T1000 (cell line): ENCODE measurements around the gene TMEM132A.

Experiments
- DNase-seq: peaks from one replicate; lab custom pipeline; 2025; ENCODE audit warnings: mixed read lengths; lab: John Stamatoyannopoulos, UW

The TMEM132A gene

DNA sequence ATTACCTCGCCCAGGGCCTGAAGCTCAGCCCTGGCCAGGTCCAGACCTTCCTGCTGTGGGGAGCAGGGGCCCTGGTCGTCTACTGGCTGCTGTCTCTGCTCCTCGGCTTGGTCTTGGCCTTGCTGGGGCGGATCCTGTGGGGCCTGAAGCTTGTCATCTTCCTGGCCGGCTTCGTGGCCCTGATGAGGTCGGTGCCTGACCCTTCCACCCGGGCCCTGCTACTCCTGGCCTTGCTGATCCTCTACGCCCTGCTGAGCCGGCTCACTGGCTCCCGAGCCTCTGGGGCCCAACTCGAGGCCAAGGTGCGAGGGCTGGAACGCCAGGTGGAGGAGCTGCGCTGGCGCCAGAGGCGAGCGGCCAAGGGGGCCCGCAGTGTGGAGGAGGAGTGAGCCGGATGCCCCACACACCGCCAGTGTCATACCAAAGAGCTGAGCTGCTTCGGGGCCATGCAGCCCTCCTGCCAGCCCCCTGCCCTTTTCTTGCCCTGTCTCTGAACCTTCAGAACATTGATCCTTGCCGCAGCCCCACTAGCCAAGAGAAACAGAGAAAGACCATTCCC, 2.4 kb upstream of the TMEM132A start:
- no peak for DNase-seq

DNA sequence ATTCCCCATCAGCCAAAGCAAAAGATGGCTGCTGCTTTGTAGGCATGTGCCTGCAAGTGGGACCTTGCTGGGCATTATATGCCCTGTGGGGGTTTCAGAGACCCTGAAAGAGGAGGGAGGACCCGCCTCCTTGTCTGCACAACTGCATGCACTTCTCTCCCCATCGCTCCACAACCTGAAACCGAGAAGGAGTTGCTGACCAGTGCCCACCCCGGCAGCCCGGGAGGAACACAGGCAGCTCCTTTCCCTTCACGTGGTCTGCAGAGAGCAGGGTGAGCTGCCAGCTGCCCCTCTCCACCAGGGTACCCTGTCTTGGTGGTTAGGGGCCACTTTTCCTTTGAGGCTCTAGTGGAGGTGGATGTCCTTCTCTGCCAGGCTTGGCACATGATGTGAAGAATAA, 1.4 kb upstream of the TMEM132A start:
- DNase-seq: no peak

DNA sequence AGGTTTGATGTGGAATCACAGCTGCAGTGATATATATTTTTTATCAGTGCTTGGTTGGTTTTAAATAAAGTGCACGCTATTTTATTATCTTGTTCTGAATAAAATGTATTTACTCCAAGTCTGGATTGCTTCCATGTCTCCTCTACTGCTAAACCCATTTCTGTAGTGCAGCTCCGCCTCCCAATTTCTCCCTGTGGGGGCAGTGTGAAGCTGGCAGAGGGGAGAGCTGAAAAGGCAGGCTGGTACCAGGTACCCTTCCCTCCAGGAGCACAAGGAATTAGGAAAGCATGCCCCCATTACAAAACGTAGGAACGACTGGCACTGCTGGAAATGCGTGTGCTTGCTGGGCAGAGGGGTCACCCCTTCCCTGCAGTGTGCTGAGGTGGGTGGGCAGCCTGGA, 934 bp upstream of the TMEM132A start:
- DNase-seq: no peak

DNA sequence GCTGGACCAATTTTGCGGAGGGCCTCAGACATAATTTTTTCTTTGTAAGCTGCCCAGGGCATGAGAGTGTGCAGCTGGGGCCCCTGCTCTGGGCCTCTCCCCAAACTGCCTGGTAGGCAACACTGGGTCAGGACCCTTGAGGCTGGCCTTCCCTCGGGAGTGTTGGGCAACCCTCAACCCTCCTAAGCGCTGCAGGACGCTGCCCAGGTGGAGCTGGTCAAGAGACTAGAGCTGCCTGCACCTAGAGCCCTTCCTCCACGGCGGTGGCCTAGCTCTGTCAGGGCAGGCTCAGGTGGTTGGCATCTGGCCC, 505 bp upstream of the TMEM132A start:
- no peak for DNase-seq

DNA sequence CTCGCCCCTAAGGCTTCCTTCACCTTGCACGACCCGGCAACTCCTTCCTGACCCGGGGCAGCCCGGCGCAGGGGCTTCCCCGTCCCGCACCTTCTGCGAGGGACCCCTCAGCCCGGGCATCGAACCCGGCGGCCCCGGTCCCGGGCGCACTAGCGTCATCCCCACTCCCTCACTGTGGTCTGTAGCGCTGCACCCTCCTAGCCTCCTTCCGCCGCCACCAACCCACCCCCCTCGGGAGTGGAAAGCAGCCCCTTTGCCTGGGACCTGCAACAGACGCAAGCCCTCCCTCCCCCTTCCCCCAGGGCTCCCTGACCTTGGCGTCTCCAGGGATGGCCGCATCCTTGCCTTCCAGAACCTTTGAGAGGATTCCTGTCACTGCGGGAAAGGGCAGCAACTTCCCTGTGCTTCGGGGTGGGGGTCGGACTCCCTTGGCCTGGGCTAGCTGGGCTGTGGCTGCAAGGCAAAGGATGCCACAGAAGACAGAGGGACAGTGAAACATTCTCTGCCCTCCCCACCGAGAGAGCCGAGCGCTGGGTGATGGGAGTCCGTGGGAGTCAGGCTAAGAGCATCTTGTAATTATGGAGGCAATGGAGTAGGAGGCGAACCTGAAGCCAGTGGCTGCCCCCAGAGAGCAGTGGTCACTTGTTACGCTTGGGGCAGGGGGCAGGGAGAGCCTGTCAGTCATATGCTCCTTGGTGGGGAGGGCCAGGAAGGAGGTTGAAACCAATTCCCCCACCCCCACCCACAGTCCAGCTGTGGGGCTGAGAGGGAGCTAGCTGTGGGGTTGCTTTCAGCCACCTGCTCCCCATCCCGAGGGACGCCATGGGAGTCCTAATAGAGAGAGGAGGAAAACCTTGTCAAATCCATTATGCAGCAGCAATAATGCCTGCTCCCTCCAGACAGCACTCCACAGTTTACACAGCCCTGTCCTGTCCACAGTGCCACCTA, 920 bp downstream of the TMEM132A start:
- DNase-seq: no peak

DNA sequence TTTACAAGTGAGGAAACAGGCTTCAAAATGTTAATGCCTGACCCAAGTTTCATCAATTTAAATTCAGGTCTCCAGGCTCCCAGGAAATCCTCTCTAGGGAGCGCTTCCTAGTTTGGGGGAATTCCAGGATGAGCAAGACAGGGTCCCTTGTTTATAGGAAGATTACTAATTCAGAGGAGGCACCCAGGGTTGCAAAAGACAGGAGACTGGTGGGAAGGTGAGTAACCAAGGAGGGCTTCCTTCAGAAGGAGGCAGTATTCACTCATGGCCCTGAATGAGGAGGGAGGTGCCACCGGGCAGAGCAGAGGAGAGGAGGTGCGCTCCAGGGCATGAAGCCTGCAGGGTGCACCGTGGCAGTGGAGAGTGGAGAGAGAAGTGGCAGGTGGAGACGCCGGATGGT, 1.6 kb downstream of the TMEM132A start:
- DNase-seq: peak; percentile 59

DNA sequence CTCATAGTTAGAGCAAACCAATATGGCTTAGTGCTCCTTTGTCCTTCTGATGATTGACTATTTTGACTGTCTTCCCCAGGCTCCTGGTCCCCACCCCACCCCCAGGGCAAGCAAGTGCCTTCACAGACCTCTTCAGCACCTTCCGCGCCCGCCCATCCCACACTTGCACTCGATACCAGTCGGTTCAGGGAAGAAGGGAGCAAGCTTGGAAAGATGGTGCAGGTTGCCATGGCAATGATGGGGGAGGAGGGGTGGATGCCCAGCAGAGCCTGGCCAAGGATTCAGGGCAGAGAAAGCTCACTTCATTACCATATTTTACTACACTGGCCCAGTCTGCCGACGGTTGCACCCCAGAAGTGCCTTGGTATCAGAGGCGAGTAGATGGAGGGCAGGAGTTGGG, 2.2 kb downstream of the TMEM132A start:
- DNase-seq: no peak

DNA sequence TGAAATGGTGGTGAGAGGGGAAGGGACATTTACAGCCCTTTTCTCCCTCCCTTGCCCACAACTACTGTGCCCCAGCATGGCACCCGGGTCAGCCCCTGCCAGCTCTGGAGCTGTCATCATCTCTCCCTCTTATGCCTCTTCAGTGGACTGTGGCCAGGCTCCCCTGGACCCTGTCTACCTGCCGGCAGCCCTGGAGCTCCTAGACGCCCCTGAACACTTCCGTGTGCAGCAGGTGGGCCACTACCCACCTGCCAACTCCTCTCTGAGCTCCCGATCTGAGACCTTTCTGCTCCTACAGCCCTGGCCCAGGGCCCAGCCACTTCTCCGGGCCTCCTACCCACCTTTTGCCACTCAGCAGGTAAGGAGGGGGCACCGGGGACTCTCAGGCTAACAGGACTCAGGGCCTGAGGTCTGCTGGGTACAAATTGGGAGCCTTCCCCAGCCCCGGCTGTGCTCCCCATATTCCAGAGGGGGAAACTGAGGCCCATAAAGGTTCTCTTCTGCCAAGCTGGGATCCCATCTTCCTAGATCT, 2.9 kb downstream of the TMEM132A start:
- DNase-seq: no peak

DNA sequence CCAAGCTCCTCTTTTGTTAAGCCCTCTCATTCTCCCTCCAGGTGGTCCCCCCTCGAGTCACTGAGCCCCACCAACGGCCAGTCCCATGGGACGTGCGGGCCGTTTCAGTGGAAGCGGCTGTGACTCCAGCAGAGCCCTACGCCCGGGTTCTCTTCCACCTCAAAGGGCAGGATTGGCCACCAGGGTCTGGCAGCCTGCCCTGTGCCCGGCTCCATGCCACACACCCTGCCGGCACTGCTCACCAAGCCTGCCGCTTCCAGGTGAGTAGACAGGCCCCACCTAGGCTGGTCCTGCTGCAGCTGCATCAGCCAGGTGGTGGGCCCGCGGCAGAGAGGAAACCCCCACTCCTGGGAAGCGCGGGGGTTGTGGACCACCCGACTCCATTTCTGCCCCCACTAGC, 3.3 kb downstream of the TMEM132A start:
- DNase-seq: no peak

DNA sequence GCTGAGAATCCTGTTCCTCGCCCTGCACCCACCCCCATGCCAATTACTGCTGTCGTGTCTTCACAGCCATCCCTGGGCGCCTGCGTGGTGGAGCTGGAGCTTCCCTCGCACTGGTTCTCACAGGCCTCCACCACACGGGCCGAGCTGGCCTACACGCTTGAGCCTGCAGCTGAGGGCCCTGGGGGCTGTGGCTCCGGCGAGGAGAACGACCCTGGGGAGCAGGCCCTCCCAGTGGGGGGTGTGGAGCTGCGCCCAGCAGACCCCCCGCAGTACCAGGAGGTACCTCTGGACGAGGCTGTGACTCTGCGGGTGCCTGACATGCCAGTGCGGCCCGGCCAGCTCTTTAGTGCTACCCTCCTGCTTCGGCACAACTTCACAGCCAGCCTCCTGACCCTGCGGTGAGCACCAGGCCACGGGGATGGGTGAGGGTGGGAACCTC, 4.3 kb downstream of the TMEM132A start:
- no peak for DNase-seq

DNA sequence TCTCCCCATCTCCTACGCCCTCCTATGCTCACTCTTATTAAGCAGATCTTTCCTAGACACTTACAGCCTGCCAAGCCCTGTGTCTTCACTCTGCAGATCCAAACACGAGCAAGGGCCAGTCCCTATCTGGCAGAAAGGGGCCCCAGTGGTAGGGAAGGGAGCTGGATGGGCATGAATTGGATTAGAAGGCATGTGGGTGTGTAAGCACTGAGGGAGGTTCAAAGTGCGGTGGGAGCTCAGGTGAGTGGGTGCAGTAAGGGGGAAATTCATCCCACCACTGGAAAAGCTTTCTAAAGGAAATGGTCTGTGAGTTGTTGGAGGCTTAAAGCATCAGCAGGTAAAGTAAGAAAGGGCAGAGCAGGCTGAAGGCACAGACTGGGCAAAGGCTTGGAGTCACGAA, 5.5 kb downstream of the TMEM132A start:
- DNase-seq: no peak

DNA sequence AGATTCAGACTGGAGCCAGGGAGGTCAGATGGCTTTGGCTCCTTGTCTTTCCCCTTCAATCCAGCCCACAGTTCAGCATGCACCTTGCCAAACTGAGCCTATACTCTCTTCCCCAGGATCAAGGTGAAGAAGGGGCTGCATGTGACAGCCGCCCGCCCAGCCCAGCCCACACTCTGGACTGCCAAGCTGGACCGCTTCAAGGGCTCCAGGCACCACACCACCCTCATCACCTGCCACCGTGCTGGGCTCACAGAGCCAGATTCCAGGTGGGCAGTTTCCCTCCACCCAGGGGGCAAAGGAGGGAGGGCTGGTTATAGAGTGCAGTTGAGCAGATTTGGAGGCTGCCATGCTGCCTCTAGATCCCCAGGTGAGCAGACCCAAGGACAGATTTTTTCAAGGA, 6.1 kb downstream of the TMEM132A start:
- DNase-seq: no peak

DNA sequence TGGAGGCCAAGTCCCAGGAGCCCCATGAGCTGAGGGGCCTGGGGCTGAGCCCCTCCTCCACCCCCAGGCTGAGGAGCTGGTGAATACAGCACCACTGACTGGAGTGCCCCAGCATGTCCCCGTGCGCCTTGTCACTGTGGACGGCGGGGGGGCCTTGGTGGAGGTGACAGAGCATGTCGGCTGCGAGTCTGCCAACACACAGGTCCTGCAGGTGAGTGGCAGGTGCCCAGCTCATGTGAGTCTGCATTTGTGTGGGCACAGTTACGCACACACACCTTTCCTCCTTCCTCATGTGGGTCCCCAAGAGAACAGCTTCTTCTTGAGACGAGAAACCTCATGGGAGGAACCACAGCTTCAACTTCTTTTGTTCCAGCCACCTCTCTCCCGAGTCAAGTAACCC, 7.7 kb downstream of the TMEM132A start:
- DNase-seq: no peak

DNA sequence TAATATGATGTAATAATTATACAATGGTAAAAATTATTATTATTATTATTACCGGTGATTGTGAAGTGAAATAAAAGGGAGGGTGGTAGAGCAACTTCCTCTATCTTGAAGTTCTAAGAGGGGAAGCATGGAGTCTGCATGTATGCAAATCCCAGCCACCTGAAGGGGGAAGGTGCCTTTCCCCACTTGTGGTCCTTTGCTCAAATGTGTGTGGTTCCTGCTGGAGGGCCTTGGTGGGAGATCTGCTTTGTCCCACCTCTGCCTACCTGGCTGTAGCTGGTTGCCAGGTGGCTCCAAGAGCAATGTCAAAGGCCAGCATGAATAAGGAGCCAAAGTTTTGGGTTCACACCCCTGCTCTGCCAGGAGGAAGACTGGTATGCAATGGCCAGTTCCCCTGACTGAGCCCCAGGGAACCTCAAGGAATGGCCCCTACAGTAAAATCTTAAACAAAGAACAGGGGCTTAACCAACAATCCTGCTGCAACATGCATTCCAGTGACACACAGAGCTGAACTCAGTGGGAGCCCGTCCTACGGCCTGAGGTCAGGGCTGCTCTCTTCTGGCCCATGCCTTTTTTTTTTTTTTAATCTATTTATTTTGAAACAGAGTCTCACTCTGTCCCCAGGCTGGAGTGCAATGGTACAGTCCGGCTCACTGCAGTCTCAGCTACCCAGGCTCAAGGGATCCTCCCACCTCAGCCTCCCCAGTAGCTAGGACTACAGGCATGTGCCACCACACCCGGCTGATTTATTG, 8.5 kb downstream of the TMEM132A start:
- DNase-seq: no peak

DNA sequence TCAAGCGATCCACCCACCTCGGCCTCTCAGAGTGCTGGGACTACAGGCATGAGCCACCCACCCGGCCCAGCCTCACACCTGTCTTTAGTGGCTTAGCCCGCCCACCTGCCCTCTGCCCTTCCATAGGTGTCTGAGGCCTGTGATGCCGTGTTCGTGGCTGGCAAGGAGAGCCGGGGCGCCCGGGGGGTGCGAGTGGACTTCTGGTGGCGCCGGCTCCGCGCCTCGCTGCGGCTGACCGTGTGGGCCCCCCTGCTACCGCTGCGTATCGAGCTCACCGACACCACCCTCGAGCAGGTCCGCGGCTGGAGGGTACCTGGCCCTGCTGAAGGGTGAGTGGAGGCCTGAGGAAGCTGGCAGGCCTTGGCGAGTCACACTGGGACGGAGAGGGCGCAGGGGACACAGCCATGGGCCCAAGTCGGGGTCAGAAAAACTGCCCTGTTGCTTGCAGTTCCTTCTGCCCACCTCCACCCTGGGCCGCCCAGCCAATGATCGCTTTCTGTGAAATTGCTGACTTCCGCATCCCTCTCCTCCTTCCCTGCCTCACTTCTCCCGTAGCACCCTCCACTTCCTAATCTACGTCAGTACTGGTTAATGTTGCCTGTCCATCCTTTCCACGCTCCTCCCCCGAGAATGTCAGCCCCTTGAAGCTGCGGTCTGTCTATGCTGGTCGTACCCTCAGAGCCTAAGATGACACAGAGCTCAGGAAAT, 9.3 kb downstream of the TMEM132A start:
- no peak for DNase-seq

DNA sequence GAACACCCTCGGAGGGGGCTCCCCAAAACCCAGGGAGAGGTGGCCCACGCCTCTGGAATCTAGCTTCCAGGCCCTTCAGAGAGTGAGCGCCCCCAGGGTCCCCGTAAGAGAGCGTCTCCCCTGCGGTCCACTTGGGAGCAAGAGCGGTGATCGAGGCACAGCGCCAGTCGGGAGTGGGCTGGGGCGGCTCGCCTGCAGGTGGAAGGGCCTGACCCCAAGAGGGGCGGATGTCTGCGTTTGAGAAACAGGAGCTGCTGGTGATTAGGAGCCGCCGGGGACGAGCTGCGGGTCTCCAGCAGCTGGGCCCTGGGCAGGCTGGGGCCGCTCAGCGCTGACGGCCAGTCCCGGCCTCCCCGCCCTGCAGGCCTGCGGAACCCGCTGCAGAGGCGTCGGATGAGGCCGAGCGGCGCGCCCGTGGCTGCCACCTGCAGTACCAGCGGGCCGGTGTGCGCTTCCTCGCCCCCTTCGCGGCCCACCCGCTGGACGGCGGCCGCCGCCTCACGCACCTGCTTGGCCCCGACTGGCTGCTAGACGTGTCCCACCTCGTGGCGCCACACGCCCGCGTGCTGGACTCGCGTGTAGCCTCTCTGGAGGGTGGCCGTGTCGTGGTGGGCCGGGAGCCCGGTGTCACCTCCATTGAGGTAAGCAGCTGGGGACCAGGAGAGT, 10.0 kb downstream of the TMEM132A start:
- DNase-seq: no peak

DNA sequence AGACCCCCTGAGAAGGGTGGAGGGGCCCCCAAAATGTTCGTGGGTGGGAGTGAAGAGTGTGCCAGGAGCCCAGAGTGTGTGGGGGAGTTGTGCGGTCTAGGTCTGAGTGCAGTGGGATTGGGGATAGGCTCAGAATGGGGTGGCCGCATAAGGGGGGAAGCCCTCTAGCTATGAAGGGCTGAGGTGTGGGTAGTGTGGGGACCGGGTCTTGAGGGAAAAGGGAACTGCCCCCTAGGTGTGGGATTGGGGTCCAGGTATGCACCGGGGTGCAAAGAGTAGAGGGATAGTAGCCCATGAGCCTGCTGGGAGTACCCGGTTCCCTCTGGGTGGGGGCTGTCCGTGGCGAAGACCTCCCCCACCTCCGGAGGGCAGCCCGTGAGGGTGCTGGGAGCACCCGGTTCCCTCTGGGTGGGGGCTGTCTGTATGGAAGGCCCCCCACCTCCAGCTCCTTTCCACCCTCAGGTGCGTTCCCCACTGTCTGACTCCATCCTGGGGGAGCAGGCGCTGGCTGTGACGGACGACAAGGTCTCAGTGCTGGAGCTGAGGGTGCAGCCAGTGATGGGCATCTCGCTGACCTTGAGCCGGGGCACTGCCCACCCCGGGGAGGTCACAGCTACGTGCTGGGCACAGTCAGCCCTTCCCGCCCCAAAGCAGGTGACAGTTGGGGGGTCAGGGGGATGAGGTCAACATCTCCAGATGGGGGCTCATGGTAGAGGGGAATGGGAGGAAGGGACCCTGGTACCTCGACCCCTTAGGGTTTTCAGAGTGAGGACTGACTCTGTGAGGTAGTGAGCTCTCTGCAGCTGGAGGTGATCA, 10.7 kb downstream of the TMEM132A start:
- no peak for DNase-seq

DNA sequence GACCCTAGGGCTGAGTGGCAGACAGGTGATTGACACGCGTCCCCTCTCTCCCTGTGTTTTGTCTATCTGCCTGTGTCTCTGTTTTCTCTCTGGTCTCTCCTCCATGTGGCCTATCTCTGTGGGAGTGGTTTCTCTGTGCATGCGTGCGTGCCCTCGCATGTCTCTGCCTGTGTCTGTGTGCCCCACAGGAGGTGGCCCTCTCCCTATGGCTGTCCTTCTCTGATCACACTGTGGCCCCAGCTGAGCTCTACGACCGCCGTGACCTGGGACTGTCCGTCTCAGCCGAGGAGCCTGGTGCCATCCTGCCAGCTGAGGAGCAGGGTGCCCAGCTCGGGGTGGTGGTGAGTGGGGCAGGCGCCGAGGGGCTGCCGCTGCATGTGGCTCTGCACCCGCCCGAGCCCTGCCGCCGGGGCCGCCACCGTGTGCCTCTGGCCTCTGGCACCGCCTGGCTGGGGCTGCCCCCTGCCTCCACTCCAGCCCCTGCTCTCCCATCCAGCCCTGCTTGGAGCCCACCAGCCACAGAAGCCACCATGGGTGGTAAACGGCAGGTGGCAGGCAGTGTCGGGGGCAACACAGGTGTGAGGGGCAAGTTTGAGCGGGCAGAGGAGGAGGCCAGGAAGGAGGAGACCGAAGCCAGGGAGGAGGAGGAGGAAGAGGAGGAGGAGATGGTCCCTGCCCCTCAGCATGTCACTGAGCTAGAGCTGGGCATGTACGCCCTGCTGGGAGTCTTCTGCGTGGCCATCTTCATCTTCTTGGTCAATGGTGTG, 11.6 kb downstream of the TMEM132A start:
- DNase-seq: no peak

DNA sequence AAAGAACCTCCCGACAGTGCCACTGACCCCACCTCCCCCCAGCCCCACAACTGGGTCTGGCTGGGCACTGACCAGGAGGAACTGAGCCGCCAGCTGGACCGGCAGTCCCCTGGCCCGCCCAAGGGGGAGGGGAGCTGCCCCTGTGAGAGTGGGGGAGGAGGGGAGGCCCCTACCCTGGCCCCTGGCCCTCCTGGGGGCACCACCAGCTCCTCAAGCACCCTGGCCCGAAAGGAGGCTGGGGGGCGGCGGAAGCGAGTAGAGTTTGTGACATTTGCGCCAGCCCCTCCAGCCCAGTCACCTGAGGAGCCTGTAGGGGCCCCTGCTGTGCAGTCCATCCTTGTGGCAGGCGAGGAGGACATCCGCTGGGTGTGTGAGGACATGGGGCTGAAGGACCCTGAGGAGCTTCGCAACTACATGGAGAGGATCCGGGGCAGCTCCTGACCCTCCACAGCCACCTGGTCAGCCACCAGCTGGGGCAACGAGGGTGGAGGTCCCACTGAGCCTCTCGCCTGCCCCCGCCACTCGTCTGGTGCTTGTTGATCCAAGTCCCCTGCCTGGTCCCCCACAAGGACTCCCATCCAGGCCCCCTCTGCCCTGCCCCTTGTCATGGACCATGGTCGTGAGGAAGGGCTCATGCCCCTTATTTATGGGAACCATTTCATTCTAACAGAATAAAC, 12.3 kb downstream of the TMEM132A start:
- no peak for DNase-seq
